Activated CD8-positive, alpha-beta memory T cell treated with anti-CD3 and anti-CD28 coated beads, Interleukin-2, amount 50 U/mL, for 4 hours (primary cell): ENCODE results near the gene TMEM141.
A peak's percentile ranks its signal among the peaks of the same experiment; 100 is the strongest.
"Not testable (repeated sequence)": the region's sequence is repeated elsewhere in the genome, so short reads cannot be mapped to it uniquely, and the experiment has no call there.

ENCODE experiments used
- DNase-seq: peaks from one replicate; pipeline ENCODE4 v3.0.0-alpha.2; 2020

The TMEM141 gene

DNA sequence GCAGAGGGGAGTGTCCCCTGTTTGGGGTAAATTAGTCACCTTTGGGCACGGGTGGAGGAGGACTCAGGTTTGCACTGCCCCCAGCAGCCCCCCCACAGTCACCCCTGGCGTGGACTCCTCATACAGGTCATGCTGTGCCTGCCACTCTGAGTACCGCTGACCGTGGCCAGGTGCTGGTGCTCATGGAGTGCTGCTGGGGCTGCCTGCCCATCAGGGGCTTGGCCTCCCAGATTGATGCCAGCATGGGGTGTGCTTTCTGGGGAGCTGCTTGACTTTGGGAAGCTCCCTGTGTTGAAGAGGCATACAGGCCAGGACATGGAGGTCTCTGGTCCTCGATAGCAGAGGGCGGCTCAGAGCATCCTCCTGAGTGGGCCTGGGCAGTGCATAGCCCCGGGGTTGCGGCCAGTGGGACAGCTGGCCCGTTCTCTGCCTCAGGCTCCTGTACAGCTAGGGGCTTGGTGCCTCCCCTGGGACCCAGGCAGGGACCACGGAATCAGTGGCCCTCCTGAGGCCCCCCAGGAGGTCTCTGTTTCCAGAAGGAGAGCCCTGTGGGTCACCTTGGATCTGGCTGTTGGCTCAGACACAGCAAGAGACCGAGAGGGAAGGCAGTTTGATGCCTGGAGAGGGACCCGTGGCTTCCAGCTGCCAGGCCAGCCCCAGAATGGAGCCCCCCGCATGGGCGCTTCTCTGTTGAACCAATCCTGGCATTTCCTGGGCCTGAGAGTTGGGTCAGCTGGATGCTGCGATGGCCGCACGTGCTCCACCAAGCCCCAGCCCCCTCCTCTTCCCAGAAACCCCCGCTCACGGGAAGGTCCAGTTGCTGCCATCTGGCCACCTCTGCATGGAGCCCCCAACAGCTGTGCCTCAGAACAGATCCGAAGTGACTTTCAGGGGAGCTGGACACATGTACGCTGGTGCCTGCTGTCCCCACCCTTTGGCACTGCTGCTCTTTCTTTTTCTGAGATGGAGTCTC is 45.1 kb downstream of the TMEM141 start:
- no peak for DNase-seq

DNA sequence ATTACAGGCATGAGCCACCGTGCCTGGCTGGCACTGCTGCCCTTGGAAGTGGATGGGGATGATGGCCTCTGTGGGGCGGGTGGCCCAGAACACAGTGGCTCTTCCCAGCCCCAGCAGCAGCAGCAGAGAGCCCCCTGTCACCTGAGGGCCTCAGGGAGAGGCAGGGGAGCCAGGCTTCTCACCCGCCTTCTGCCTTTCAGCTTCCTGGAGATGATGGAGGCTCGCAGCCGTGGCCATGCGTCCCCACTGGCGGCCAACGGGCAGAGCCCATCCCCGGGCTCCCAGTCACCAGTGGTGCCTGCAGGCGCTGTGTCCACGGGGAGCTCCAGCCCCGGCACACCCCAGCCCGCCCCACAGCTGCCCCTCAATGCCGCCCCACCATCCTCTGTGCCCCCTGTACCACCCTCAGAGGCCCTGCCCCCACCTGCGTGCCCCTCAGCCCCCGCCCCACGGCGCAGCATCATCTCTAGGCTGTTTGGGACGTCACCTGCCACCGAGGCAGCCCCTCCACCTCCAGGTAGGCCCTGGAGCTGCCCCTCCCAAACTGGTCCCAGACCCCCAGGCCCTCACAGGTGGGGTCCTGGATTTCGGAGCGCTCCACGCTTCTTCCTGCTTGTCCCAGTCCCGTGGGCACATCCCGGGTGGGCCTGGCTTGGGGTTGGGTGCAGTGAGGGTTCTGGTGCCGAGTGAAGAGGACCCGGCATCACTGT is 46.2 kb downstream of the TMEM141 start:
- no peak for DNase-seq

DNA sequence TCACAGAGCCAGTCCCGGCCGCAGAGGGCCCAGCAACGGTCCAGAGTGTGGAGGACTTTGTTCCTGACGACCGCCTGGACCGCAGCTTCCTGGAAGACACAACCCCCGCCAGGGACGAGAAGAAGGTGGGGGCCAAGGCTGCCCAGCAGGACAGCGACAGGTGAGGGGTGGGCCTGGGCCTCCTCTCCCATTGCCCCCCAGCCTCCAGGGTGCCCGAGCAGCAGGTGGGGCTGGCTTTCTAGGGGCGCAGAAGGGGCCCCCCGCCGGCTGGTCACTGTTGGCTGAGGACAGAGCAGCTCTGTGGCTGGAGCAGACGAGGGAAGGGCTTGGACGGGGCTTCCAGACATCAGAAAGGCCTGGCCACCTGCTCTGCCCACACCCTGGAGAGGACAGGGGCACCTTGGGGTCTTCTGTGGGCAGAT is 46.7 kb downstream of the TMEM141 start:
- not testable (repeated sequence) for DNase-seq

GRCh38 chr9:136838314-136839228 is 47.4 kb downstream of the TMEM141 start:
- DNase-seq: no peak

- no peak for DNase-seq
These were observed 48.3 kb downstream of the TMEM141 start for GRCh38 chr9:136839229-136840139.

GRCh38 chr9:136840140-136840876 is 49.2 kb downstream of the TMEM141 start:
- DNase-seq: no peak

- no peak for DNase-seq
These were observed 49.9 kb downstream of the TMEM141 start for GRCh38 chr9:136840877-136841645.

- not testable (repeated sequence) for DNase-seq
These were observed 50.7 kb downstream of the TMEM141 start for GRCh38 chr9:136841646-136842379.

GRCh38 chr9:136842380-136842948 is 51.3 kb downstream of the TMEM141 start, which contains the start of gene AJM1:
Gene AJM1 (plus strand): TSS chr9:136842478. CDS start chr9:136844415, 1,937 bp downstream.
- DNase-seq: peak; percentile 80
